GM20431 (cell line): ENCODE results near the gene MAN2A2.
"Not testable (repeated sequence)": the region's sequence is repeated elsewhere in the genome, so short reads cannot be mapped to it uniquely, and the experiment has no call there.

Source experiments
- in situ Hi-C: fragments of 300-500 bp; cut with MseI, MboI; formaldehyde crosslinking; loops from one replicate; pipeline ENCODE4 v1.15.0; 2020; ENCODE audit warnings: low sequenced_read_pairs; ENCODE audit not compliant: unreplicated experiment

The MAN2A2 gene

GRCh38 chr15:90895571-90896117, 7.5 kb upstream of the MAN2A2 start:
- in situ Hi-C loops, result loop anchor here (25.0 kb wide), 1 partner anchor 558 kb away; no protein-coding TSS in a partner anchor

- in situ Hi-C loops, result loop anchor here (25.0 kb wide), 1 partner anchor 560 kb away; no protein-coding TSS in a partner anchor
Measured at GRCh38 chr15:90897131-90897655, 5.9 kb upstream of the MAN2A2 start.

GRCh38 chr15:90901175-90902039, 1.7 kb upstream of the MAN2A2 start:
- in situ Hi-C loops, result no loop called here

GRCh38 chr15:90902040-90902839, 862 bp upstream of the MAN2A2 start:
- in situ Hi-C loops, result no loop called here

GRCh38 chr15:90903733-90904536, 833 bp downstream of the MAN2A2 start:
- in situ Hi-C loops, result no loop called here

GRCh38 chr15:90904746-90905145, 1.6 kb downstream of the MAN2A2 start:
- in situ Hi-C loops, result no loop called here

GRCh38 chr15:90905306-90906180, 2.4 kb downstream of the MAN2A2 start:
- in situ Hi-C loops, result no loop called here

GRCh38 chr15:90906181-90906849, 3.2 kb downstream of the MAN2A2 start:
- in situ Hi-C loops, result no loop called here

- in situ Hi-C loops, result no loop called here
Measured at GRCh38 chr15:90907051-90907660, 4.1 kb downstream of the MAN2A2 start.

- in situ Hi-C loops, result no loop called here
Measured at GRCh38 chr15:90907838-90908507, 4.9 kb downstream of the MAN2A2 start.

GRCh38 chr15:90909449-90909848, 6.3 kb downstream of the MAN2A2 start:
- in situ Hi-C loops, result not testable (repeated sequence)

GRCh38 chr15:90909976-90910375, 6.9 kb downstream of the MAN2A2 start:
- in situ Hi-C loops, result no loop called here

GRCh38 chr15:90910441-90911301, 7.6 kb downstream of the MAN2A2 start:
- in situ Hi-C loops, result no loop called here

- in situ Hi-C loops, result no loop called here
Measured at GRCh38 chr15:90911302-90911623, 8.2 kb downstream of the MAN2A2 start.

GRCh38 chr15:90911906-90912769, 9.0 kb downstream of the MAN2A2 start:
- in situ Hi-C loops, result no loop called here

- in situ Hi-C loops, result no loop called here
Measured at GRCh38 chr15:90912770-90913075, 9.6 kb downstream of the MAN2A2 start.
